GM12864 (cell line): ENCODE data around the gene ZNF148.

ENCODE experiments used
- DNase-seq: peaks from one replicate; pipeline ENCODE4 v3.0.0-alpha.2; 2011; ENCODE audit warnings: low read depth
- H3K4me3 ChIP-seq: 2 replicates; pipeline ENCODE4 v1.5.1; 2011; ENCODE audit warnings: mild to moderate bottlenecking, low read depth, low read length, control low read depth
- CTCF ChIP-seq: IDR thresholded peaks from 2 replicates; pipeline ENCODE4 v1.5.1; 2011; ENCODE audit warnings: low read depth, mild to moderate bottlenecking, moderate library complexity, low read length, control low read depth, inconsistent platforms; ENCODE audit errors: missing control alignments

Gene ZNF148

GRCh38 chr3:125310623-125311081, 64.5 kb downstream of the ZNF148 start:
- peak overlapping the region; percentile 48 for H3K4me3 ChIP-seq
- no peak for DNase-seq

GRCh38 chr3:125309476-125309875, 65.6 kb downstream of the ZNF148 start:
- H3K4me3 ChIP-seq = no peak overlapping the region
- no peak for DNase-seq
- no peak for TF ChIP-seq CTCF

More at GRCh38 chr3:125310623-125311081, 64.5 kb downstream of the ZNF148 start:
- no peak for TF ChIP-seq CTCF

- DNase-seq = no peak
- H3K4me3 ChIP-seq = no peak overlapping the region
Observed at GRCh38 chr3:125306620-125307019, 68.5 kb downstream of the ZNF148 start.

GRCh38 chr3:125302932-125303331, 72.2 kb downstream of the ZNF148 start:
- no peak for TF ChIP-seq CTCF
- no peak overlapping the region for H3K4me3 ChIP-seq
- no peak for DNase-seq

More at GRCh38 chr3:125306620-125307019, 68.5 kb downstream of the ZNF148 start:
- TF ChIP-seq CTCF = no peak

GRCh38 chr3:125300416-125300815, 74.7 kb downstream of the ZNF148 start:
- no peak for TF ChIP-seq CTCF
- DNase-seq = no peak
- no peak overlapping the region for H3K4me3 ChIP-seq

- no peak overlapping the region for H3K4me3 ChIP-seq
- no peak for DNase-seq
- TF ChIP-seq CTCF = no peak
Observed at GRCh38 chr3:125294411-125294810, 80.7 kb downstream of the ZNF148 start.

GRCh38 chr3:125292015-125292414, 83.1 kb downstream of the ZNF148 start:
- TF ChIP-seq CTCF = no peak
- no peak overlapping the region for H3K4me3 ChIP-seq
- DNase-seq = no peak
